H1 (cell line): ENCODE results near the gene MXI1.

ENCODE experiments used
- CHD2 ChIP-seq: IDR thresholded peaks from 2 replicates; pipeline ENCODE4 v1.6.1; 2012; ENCODE audit warnings: low read length, improper control_type of control experiment
- KDM1A ChIP-seq: fragments of 200-600, 300-600 bp; sonication (generic); IDR thresholded peaks from 2 replicates; pipeline ENCODE4 v1.7.1; 2016; ENCODE audit warnings: mild to moderate bottlenecking, low read length, borderline replicate concordance
- SIX5 ChIP-seq: IDR thresholded peaks from 2 replicates; pipeline ENCODE4 v1.6.1; 2011; ENCODE audit warnings: mild to moderate bottlenecking, low read depth, low read length
- TAF7 ChIP-seq: optimal IDR thresholded peaks from 2 replicates; pipeline ENCODE3; 2011; ENCODE audit warnings: low read depth, mild to moderate bottlenecking, inconsistent platforms, low read length, moderate library complexity, borderline replicate concordance
- TF ChIP-seq, protein P1 (sequence below), 3 experiments: IDR thresholded peaks; 1 replicate in 2 of 3; 2 replicates in 1 of 3; pipeline versions ENCODE4 v1.5.1 to v1.6.1; 2011; ENCODE audit warnings: low read length in 3 of 3, mild to moderate bottlenecking in 3 of 3, inconsistent platforms in 2 of 3, low read depth in 1 of 3, moderate library complexity in 1 of 3; ENCODE audit not compliant: insufficient read depth in 1 of 3; ENCODE audit errors: control extremely low read depth in 1 of 3

DNA sequence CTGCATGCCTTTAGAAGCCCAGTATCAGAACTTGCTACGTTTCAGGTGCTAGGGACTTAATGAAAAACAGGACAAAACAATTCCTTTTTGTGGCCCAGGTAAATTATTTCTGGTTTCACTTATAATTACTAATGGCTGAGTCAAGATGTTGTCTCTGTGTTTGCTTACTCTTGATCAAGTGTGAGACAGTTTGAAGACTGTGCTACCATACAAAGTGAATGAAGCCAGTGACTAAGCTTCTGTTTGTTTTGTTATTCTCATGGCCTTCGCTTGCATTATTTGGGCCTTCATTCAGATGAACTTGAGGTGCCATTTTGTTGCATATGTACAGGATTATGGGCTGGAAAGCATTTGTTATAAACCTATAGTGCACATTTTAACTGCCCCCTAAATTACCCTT lies 79.4 kb downstream of the MXI1 start:
- TF ChIP-seq, protein P1, sequence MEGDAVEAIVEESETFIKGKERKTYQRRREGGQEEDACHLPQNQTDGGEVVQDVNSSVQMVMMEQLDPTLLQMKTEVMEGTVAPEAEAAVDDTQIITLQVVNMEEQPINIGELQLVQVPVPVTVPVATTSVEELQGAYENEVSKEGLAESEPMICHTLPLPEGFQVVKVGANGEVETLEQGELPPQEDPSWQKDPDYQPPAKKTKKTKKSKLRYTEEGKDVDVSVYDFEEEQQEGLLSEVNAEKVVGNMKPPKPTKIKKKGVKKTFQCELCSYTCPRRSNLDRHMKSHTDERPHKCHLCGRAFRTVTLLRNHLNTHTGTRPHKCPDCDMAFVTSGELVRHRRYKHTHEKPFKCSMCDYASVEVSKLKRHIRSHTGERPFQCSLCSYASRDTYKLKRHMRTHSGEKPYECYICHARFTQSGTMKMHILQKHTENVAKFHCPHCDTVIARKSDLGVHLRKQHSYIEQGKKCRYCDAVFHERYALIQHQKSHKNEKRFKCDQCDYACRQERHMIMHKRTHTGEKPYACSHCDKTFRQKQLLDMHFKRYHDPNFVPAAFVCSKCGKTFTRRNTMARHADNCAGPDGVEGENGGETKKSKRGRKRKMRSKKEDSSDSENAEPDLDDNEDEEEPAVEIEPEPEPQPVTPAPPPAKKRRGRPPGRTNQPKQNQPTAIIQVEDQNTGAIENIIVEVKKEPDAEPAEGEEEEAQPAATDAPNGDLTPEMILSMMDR (IDR thresholded peaks at IDR 0.05; ENCODE audit: control extremely low read depth in 1 of 3, insufficient read depth in 1 of 3, low read depth in 1 of 3, low read length in 3 of 3): no peak
- TF ChIP-seq SIX5 (no peak), KDM1A (no peak), CHD2 (no peak), TAF7 (no peak)
